Measurements from ENCODE around the gene NCKAP5. TPM values are rescaled to one million over a fixed set of nuclear protein-coding genes. Genes with fewer than 3 reads are reported as not detected.

Gene NCKAP5
- polyA plus RNA-seq, 3 donors = not detected

- TF ChIP-seq CTCF (IDR thresholded peaks at IDR 0.05) = no peak
- no peak overlapping the region for H3K27ac ChIP-seq (ENCODE audit: low read depth in 1 of 2, low read length in 2 of 2)
- H3K79me2 ChIP-seq (ENCODE audit: insufficient read depth, low read length) = no peaks in the 10 kb centered on the region
- intact Hi-C loops (cut with micrococcal nuclease) = no loop called here
- Mint-ChIP-seq H3K4me1 (no peaks in the 10 kb centered on the region), H3K9me3 (peaks cover 0 to 4% (median 3%) of the 10 kb centered on the region in 7 donors), H3K27ac (no peak overlapping the region), H3K4me3 (no peak overlapping the region), H3K36me3 (no peaks in the 10 kb centered on the region), H3K27me3 (ENCODE audit: low read depth in 3 of 3) (peaks cover 0 to 1% (median 0%) of the 10 kb centered on the region in 3 donors)
- no peaks in the 10 kb centered on the region for H3K27me3 ChIP-seq (ENCODE audit: control insufficient read depth in 2 of 2, insufficient read depth in 2 of 2, low read length in 2 of 2)
- H3K4me1 ChIP-seq (ENCODE audit: control insufficient read depth in 1 of 2, insufficient read depth in 2 of 2, low read length in 2 of 2) = no peaks in the 10 kb centered on the region
- no peaks in the 10 kb centered on the region for H3K36me3 ChIP-seq (replicated peaks in 1 of 2; ENCODE audit: control insufficient read depth in 1 of 2, insufficient read depth in 2 of 2, low read length in 2 of 2)
- no peak for DNase-seq
- H3K9ac ChIP-seq (ENCODE audit: insufficient read depth, low read length, poor library complexity, severe bottlenecking) = no peak overlapping the region
- no peak overlapping the region for H2AFZ ChIP-seq (ENCODE audit: insufficient read depth, low read depth, low read length, poor library complexity, severe bottlenecking)
- H3K4me2 ChIP-seq (replicated peaks; ENCODE audit: extremely low read depth, low read length, poor library complexity, severe bottlenecking) = no peak overlapping the region
- H3K9me3 ChIP-seq (replicated peaks in 1 of 2; ENCODE audit: control insufficient read depth in 1 of 2, insufficient read depth in 1 of 2, low read length in 2 of 2) = no peaks in the 10 kb centered on the region
- H3K4me3 ChIP-seq (replicated peaks in 1 of 3; ENCODE audit: low read depth in 2 of 3, low read length in 3 of 3) = no peak overlapping the region
- no CpG with 5 or more reads among the region's 1 CpG for WGBS (ENCODE audit: insufficient coverage)
- H4K20me1 ChIP-seq (ENCODE audit: insufficient read depth, low read length) = no peaks in the 10 kb centered on the region
Observed at GRCh38 chr2:133286326-133286922, 281.8 kb downstream of the NCKAP5 start.

GRCh38 chr2:133273031-133273430 lies 295.2 kb downstream of the NCKAP5 start:
- H3K27ac ChIP-seq (ENCODE audit: low read depth in 1 of 2, low read length in 2 of 2) = no peak overlapping the region
- H4K20me1 ChIP-seq (ENCODE audit: insufficient read depth, low read length) = no peaks in the 10 kb centered on the region
- H2AFZ ChIP-seq (ENCODE audit: insufficient read depth, low read depth, low read length, poor library complexity, severe bottlenecking) = no peak overlapping the region
- no peak overlapping the region for H3K4me3 ChIP-seq (replicated peaks in 1 of 3; ENCODE audit: low read depth in 2 of 3, low read length in 3 of 3)
- no peak overlapping the region for H3K4me2 ChIP-seq (replicated peaks; ENCODE audit: extremely low read depth, low read length, poor library complexity, severe bottlenecking)
- H3K79me2 ChIP-seq (ENCODE audit: insufficient read depth, low read length) = no peaks in the 10 kb centered on the region
- no peaks in the 10 kb centered on the region for H3K9me3 ChIP-seq (replicated peaks in 1 of 2; ENCODE audit: control insufficient read depth in 1 of 2, insufficient read depth in 1 of 2, low read length in 2 of 2)
- no peak for DNase-seq
- no peaks in the 10 kb centered on the region for H3K4me1 ChIP-seq (ENCODE audit: control insufficient read depth in 1 of 2, insufficient read depth in 2 of 2, low read length in 2 of 2)
- H3K36me3 ChIP-seq (replicated peaks in 1 of 2; ENCODE audit: control insufficient read depth in 1 of 2, insufficient read depth in 2 of 2, low read length in 2 of 2) = no peaks in the 10 kb centered on the region
- intact Hi-C loops (cut with micrococcal nuclease) = no loop called here
- no peaks in the 10 kb centered on the region for H3K4me1 Mint-ChIP-seq
- no peak overlapping the region for H3K27ac Mint-ChIP-seq
- peaks cover 0 to 6% (median 0%) of the 10 kb centered on the region in 7 donors for H3K9me3 Mint-ChIP-seq
- H3K36me3 Mint-ChIP-seq = no peaks in the 10 kb centered on the region
- H3K27me3 Mint-ChIP-seq (ENCODE audit: low read depth in 3 of 3) = peaks cover 0 to 1% (median 0%) of the 10 kb centered on the region in 3 donors
- H3K4me3 Mint-ChIP-seq = no peak overlapping the region
- no CpG with 5 or more reads among the region's 3 CpGs for WGBS (ENCODE audit: insufficient coverage)
- TF ChIP-seq CTCF (IDR thresholded peaks at IDR 0.05) = no peak
- no peak overlapping the region for H3K9ac ChIP-seq (ENCODE audit: insufficient read depth, low read length, poor library complexity, severe bottlenecking)
- H3K27me3 ChIP-seq (ENCODE audit: control insufficient read depth in 2 of 2, insufficient read depth in 2 of 2, low read length in 2 of 2) = no peaks in the 10 kb centered on the region
